Liver (tissue), 3 donors: Measurements from ENCODE around the gene GLB1L2.

ENCODE experiments used
- GABPA ChIP-seq, 2 donors: IDR thresholded peaks in 1 of 2; conservative IDR thresholded peaks in 1 of 2; 2 replicates each; pipeline ENCODE4 v1.6.1; 2016; ENCODE audit warnings: antibody characterized with exemption in 2 of 2, mild to moderate bottlenecking in 1 of 2, moderate library complexity in 1 of 2
- RAD21 ChIP-seq, 2 donors: IDR thresholded peaks; 2 replicates each; pipeline ENCODE4 v1.6.1; 2016; ENCODE audit warnings: antibody characterized with exemption in 2 of 2, mild to moderate bottlenecking in 2 of 2
- SP1 ChIP-seq: IDR thresholded peaks from 2 replicates; pipeline ENCODE4 v1.6.1; 2018; ENCODE audit warnings: antibody characterized with exemption, mild to moderate bottlenecking
- TF ChIP-seq, protein P1 (sequence below): IDR thresholded peaks from 2 replicates; pipeline ENCODE4 v1.6.1; 2016; ENCODE audit warnings: antibody characterized with exemption
- TF ChIP-seq, protein P2 (sequence below): fragments of 150-350 bp; IDR thresholded peaks from 2 replicates; pipeline ENCODE4 v1.5.1; 2017; ENCODE audit warnings: improper control_type of control experiment, low read depth, low read length; ENCODE audit not compliant: missing input control
- TF ChIP-seq, protein P3 (sequence below): IDR thresholded peaks from 2 replicates; pipeline ENCODE4 v1.6.1; 2016; ENCODE audit warnings: antibody characterized with exemption, mild to moderate bottlenecking
- donor health status: healthy.
- donor health status: healthy.

DNA sequence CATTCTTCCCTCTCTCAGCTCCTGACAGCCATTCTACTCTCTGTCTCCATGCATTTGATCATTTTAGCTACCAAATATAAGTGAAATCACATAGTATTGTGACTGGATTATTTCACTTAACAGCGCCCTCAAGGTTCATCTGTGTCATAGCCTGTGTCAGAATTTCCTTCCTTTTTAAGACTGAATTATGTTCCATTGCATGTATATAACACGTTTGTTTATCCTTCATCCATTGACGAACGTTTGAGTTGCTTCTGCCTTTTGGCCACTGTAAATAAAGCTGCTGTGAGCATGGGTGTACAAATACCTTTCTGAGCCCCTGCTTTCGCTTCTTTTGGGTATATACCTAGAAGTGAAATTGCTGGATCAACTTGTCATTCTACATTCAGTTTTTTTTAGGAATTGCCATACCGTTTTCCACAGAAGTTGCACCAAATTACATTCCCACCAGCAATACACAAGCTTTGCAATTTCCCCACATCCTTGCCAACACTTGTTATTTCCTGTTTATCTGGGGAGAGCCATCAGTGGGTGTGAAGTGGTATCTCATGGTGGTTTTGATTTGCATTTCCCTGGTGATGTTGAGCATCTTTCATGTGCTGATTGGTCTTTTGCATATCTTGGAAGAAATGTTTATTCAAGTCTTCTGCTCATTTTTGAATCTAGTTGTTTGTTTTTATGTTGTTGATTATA, 17.5 kb downstream of the GLB1L2 start:
- TF ChIP-seq GABPA (IDR thresholded peaks at IDR 0.05 in 1 of 2, conservative IDR thresholded peaks at IDR 0.05 in 1 of 2) (no peak), SP1 (no peak), RAD21 (IDR thresholded peaks at IDR 0.05) (no peak)
- TF ChIP-seq, protein P1, sequence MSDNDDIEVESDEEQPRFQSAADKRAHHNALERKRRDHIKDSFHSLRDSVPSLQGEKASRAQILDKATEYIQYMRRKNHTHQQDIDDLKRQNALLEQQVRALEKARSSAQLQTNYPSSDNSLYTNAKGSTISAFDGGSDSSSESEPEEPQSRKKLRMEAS: no peak
- TF ChIP-seq, protein P2, sequence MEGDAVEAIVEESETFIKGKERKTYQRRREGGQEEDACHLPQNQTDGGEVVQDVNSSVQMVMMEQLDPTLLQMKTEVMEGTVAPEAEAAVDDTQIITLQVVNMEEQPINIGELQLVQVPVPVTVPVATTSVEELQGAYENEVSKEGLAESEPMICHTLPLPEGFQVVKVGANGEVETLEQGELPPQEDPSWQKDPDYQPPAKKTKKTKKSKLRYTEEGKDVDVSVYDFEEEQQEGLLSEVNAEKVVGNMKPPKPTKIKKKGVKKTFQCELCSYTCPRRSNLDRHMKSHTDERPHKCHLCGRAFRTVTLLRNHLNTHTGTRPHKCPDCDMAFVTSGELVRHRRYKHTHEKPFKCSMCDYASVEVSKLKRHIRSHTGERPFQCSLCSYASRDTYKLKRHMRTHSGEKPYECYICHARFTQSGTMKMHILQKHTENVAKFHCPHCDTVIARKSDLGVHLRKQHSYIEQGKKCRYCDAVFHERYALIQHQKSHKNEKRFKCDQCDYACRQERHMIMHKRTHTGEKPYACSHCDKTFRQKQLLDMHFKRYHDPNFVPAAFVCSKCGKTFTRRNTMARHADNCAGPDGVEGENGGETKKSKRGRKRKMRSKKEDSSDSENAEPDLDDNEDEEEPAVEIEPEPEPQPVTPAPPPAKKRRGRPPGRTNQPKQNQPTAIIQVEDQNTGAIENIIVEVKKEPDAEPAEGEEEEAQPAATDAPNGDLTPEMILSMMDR: no peak
- TF ChIP-seq, protein P3, sequence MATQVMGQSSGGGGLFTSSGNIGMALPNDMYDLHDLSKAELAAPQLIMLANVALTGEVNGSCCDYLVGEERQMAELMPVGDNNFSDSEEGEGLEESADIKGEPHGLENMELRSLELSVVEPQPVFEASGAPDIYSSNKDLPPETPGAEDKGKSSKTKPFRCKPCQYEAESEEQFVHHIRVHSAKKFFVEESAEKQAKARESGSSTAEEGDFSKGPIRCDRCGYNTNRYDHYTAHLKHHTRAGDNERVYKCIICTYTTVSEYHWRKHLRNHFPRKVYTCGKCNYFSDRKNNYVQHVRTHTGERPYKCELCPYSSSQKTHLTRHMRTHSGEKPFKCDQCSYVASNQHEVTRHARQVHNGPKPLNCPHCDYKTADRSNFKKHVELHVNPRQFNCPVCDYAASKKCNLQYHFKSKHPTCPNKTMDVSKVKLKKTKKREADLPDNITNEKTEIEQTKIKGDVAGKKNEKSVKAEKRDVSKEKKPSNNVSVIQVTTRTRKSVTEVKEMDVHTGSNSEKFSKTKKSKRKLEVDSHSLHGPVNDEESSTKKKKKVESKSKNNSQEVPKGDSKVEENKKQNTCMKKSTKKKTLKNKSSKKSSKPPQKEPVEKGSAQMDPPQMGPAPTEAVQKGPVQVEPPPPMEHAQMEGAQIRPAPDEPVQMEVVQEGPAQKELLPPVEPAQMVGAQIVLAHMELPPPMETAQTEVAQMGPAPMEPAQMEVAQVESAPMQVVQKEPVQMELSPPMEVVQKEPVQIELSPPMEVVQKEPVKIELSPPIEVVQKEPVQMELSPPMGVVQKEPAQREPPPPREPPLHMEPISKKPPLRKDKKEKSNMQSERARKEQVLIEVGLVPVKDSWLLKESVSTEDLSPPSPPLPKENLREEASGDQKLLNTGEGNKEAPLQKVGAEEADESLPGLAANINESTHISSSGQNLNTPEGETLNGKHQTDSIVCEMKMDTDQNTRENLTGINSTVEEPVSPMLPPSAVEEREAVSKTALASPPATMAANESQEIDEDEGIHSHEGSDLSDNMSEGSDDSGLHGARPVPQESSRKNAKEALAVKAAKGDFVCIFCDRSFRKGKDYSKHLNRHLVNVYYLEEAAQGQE: no peak
